NCI-H2196 (cell line): ENCODE data around the gene STPG3.
A peak's percentile ranks its signal among the peaks of the same experiment; 100 is the strongest.

Experiments used
- DNase-seq: peaks from one replicate; lab custom pipeline; 2025; ENCODE audit not compliant: unreplicated experiment; lab: John Stamatoyannopoulos, UW

The STPG3 gene

GRCh38 chr9:137244486-137245449 is 6.3 kb upstream of the STPG3 start:
- peak; percentile 23 for DNase-seq

DNA sequence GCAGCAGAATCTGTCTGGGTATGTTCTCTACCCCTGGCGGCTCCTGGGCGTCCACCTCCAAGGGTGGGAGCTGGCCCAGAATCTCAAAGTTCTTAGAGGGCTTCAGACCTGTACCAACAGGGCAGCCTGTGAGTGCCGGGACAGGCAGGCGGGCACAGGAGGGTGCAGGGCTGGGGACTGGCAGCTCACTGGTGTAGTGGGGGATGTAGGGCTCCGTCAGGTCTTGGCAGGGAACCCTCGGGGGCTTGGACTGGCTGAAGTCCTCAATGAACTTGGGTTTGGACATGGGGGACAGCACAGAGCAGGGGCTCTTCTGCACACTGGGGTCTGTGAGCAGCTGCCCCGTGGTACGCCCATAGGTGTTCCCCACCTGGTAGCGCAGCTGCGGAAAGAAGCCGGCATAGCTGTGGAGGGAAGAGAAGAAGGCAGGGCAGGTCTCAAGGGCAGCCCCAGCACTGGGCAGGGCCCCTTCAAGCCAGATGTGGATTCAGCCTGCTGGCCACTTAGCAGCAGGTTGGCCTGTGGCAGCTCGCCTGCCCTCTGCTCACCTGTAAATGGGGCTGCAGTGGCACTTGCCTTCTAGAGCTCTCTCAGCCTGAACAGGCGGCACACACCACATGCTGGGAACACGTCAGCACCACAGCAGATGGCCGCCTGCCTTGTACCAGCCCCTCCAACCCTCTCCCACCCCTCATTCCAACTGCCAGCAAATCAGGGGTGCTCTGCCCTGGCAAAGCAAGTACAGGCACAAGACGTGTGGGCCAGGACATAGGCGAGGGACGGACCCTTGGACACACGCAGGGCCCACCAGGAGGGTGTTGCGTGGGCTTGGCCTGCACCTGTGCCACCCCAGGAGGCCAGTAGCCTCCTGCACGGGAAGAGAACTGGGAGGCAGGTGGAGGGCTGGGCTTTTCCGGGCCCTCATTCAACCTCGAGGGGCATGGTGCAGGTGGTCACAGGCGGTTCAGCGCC is 5.3 kb upstream of the STPG3 start:
- no peak for DNase-seq

DNA sequence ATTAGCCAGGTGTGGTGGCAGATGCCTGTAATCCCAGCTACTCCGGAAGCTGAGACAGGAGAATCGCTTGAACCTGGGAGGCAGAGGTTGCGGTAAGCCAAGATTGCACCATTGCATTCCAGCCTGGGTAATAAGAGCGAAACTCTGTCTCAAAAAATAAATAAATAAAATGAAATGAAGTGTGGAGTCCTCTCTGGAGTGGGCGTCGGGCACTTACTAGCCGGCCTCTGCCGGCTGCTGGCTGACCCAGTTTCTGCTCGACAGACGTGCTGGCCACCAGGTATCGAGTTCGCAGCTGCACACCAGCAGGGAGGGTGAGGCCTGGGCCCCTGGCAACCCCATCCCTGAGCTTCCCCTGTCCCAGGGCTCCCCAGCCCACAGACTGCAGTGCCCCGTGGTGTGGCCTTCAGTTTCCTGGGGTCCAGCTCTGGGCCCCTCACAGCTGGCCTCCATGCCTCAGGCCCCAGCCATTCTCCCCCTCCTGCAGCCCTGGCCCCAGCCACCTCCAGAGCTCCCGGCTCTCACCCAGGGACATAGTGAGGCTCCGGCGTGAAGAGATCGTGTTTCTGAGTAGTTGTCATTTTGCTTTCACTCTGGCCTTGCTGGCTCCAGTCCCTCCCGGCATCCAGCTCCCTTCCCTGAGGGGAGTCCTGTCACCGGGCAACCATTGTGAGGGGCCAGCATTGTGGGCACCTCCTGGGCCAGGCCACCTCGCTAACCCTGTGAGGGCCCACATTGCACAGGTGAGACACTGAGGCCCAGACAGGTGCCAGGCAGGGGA is 3.8 kb upstream of the STPG3 start:
- DNase-seq, result peak; percentile 56

DNA sequence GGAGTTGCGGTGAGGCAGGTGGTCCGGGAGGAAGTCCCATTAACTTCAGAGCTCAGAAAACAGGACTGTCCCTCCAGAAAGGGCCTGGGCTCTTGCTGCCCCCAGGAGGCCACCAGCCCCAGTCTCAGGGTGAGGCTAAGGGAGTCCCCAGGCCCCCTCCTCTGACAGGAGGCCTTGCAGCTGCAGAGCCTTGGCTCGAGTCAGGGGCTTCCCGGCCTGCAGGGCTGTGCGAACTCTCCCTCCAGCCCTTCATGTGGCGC is 3.2 kb upstream of the STPG3 start:
- DNase-seq, result no peak

GRCh38 chr9:137250329-137251193 is 525 bp upstream of the STPG3 start:
- DNase-seq, result no peak

DNA sequence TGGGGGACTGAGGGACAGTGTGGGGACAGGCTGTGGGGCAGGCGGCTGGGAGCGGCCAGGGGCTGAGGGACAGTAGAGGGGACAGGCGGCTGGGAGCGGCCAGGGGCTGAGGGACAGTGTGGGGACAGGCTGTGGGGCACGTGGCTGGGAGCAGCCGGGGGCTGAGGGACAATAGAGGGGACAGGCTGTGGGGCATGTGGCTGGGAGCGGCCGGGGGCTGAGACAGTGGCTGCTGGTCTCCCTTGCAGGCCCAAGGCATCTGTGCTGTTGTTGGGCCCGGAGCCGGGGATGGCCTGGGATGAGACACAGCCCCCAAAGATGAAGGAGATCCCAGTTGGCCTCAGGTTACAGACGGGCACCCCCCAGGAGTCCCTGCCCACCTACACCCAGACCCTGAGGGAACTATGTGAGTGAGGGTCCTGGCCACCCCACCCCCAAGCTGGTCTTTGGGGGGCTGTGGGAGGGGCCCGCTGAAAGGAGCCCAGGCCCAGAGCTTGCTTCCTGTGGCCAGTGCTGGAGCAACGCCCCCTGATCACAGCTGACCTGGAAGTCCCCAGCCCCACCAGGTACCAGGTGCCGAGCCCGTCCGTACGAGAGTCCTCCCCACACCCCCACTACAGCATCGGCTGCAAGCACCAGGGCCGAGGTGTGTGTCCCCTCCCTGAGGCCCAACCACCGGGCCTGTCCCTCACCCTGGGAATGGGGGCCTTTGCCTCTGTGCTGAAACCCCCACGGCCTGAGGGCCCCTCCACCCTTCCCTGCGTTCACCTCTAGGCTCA is 593 bp downstream of the STPG3 start:
- DNase-seq, result no peak

DNA sequence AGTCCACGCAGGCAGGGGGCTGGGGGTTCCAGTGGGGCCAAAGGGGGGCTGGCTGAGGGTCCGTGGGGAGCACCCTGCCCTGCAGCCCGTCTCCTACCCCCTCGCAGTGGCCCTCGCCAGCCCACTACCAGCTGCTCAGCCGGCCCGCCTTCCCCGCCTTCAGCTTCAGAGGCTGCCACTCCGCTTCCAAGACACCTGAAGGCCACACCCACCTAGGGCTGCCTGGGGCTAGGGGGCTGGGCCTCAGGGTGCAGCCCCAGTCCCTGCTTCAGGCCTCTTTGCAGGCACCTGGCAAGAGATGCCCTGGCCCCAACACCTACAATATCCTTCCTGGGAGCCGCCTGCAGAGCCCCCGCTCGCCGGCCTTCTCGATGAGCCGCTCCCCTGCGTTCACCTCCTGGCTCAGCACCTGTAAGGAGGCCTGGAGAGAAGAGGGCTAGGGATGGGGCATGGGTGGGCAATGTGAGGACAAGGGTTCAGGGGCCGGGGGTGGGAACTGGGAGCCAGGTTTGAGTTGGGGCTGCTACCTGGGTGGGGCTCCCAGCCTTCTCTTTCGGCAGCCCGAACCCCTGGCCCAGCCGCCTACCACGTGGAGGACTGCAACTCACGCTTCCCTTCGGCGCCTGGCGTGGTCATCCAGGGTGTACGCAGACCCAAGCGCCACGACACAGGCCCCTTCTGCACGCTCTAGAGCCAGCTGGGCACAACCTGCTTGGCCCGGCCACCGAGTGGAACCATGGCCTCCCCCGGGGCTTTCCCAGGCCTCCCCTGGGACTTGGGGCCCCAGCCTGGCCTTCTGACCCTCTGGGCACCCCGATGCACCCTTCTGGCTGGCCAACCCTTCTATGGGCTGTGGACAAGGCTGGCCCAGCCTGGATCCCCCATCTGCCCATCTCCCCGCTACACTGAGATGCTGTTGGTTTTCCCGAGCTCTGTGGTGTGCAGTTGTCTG is 1.7 kb downstream of the STPG3 start:
- peak; percentile 51 for DNase-seq

DNA sequence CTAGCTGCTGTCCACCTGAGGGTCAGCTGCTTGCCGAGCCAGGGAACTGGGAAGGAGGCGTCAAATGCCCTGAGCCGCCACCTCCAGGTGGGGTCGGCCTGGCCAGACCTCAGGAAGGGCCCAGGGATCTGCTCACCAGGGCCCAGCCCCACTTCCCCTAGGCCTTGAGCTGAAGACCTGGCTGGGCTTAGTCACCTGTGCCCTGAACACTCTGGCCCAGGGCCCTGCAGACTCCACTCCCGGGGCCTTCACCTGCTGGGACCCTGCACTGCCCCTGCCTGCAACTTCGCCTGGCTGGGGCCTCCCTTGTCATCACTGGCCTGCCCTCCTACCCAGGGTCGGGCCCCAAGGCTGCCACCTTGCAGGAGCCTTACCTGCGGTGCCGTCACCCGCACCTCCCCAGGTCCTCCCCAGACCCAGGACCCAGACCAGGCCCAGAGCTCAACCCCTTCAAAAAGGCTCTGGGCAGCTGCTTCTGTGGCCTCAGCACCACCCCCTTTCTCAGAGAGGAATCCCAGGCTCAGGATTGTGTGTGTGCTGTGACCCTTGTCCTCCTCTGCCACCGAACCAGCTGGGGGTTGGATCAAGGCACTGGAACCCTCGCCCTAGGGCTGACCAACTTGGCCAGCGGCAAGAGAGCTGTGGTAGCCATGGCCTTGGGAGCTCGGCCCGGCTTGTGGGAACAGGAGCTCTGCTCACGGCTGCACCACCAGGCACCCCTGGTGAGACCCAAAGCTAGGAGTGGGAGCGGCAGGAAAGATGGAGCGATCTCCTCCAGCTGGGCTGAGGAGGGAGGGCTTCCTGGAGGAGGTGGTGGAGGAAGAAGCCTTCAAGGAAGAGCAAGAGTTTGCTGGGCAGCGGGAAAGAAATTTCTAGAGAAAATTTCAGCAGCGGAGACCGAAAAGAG is 2.9 kb downstream of the STPG3 start:
- DNase-seq, result no peak

DNA sequence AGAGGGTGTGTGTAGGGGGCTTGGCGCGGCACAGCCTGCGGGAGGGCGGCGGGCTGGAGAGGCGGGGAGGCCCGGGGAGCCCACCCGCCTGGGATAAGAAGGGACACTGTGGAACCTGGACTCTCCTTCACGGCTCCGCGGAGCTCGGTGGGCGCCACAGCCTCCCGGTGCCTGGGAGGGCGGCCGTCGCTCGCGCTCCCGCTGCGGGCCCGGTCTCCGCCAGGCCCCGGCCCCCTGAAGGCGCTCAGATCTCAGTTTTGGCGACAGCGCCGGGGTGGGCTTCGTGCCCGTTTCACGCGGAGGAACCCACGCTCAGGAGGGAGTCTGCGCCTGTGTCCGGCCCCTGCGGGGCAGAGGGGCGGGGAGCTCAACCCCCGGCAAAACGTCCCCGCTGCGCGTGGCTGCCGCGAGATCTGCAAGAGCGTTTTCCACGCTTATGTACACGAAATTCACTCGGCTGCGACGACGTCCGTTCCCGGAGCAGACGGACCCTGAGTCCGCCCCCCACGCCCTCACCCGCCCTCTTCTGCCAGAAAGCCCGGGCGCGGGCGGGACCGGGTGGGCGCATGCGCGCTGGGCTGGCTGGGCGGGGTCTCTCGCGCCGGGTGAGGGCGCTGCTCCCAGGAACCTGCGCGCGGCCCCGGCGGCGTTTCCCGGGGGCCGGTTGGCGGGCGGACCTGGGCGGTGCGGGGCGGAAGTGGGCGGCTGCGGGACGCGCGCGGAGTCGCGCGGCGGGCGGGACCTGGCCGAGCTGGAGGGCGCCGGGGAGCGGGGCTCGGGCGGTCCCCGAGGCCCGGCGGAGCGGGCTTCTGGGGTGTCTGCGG is 3.8 kb downstream of the STPG3 start, which contains the start of gene NELFB:
Gene NELFB, plus strand, starts transcription at position 704 of the 824 bp plus-strand sequence.
- DNase-seq, result peak; percentile 92

- peak; percentile 36 for DNase-seq
These were observed 4.5 kb downstream of the STPG3 start for GRCh38 chr9:137255448-137256114.

DNA sequence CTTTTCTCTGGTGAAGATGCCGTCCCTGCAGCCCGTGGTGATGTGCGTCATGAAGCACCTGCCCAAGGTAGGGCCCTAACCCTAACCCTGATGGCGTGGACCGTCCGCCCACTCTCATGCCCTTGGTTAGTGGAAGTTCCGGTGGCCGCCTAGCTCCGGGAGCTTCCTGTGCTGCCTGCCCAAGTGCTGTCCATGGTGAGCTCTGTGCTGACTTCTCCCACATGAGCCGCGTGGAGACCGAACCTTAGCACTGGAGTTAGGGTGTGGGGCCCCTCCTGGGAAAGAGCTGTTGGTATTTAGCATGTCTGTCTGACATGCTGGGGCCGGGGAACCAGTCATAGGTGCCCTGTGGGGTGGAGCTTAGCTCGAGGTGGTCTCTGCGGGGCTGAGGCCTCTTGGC is 5.3 kb downstream of the STPG3 start:
- DNase-seq, result no peak

- no peak for DNase-seq
These were observed 5.8 kb downstream of the STPG3 start for GRCh38 chr9:137256856-137257255.

- peak; percentile 14 for DNase-seq
These were observed 11.3 kb downstream of the STPG3 start for GRCh38 chr9:137262173-137262908.

- DNase-seq, result no peak
These were observed 11.8 kb downstream of the STPG3 start for GRCh38 chr9:137262909-137263285.

DNA sequence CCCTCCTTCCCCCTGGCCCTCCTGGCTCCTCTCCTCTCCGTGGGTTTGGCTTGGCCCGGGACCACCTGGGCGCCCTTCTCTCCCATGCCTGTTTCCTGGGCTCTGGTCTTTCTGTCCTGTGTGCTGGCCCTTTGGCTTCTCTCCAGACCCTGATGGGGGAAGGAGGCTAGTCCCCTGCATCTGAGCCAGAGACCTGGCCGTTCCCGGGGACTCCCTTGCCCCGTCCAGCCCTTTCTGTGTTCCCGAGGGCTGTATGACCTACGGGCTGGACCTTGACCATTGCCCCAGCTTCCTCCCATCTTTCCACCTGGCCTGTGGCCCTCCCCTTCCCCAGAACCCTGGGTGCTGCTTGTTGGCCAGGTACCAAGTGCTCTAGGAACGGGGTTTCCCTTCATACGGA is 12.4 kb downstream of the STPG3 start:
- no peak for DNase-seq
